NCI-H226 (cell line): Measurements from ENCODE around the gene TNFRSF1A.

Experiments
- DNase-seq: peaks from one replicate; pipeline ENCODE4 v3.0.0-alpha.2; 2015

TNFRSF1A gene

DNA sequence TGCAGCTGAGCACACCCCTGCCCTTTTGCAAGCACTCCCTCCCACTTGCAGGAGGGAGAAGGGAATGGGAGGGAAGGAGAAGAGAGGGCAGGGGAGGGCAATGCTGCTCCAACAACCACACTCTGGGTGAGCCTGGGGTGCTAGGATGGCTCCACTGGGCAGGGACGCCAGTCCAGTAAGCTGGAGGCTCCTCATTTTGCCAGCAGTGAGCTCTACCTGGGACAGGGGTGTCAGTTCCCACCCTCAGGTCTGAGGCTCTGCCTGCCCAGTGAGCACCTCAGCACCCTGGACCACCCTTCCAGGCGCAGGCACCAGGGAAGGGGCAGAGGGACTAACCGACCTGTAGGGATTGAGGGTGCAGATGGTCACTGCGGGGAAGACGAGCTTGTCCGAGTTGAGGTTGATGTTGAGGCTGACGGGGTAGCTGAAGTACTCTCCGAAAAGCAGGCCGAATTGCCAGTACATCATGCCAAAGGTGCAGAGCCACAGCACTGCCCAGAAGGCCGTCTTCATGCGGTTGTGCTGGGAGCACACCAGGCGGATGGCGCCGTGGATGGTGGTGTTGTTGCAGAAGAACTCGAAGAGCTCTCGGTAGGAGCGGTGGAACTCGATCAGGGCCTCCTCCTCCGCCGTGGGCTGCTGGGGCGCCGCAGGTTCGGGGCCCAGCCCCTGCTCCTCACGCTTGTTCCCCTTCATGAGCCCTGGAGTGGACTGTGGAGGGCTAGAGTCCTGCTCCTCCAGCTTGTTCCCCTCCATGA, 32.3 kb upstream of the TNFRSF1A start:
- DNase-seq = no peak

DNA sequence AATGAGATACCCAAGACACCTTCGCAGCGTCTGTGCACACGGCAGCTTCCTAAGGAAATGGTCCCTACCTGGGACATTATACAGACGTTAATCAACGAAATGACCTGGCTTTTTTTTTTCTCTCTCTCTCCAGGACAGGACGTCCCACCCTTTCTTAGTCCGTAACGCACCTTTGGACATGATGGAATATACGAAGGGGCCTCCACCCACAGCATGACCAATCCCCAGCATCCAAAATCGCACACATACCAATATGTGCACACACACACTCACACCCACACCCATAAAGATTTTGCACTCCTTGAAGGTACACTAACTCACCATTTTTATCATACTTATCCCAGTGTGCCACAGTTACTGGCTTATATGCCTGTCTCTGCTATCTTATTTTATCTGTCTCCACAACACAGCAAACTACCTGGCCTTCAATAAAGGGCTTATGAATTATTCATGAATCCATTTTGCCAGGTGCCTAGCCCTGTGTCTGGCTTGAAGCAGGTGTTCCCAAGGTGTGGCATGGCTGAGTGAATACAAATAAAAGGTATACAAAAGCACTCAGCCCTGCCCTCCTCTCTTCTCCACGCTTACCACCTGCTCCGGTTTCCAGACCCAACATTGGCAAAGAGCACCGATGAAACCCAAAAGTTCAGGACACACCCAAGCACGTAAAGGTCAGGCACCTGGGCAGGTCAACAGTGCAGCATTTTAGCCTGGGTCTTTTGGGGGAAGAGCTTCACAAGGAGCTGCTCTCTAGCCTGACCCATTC, 31.3 kb upstream of the TNFRSF1A start:
- no peak for DNase-seq

DNA sequence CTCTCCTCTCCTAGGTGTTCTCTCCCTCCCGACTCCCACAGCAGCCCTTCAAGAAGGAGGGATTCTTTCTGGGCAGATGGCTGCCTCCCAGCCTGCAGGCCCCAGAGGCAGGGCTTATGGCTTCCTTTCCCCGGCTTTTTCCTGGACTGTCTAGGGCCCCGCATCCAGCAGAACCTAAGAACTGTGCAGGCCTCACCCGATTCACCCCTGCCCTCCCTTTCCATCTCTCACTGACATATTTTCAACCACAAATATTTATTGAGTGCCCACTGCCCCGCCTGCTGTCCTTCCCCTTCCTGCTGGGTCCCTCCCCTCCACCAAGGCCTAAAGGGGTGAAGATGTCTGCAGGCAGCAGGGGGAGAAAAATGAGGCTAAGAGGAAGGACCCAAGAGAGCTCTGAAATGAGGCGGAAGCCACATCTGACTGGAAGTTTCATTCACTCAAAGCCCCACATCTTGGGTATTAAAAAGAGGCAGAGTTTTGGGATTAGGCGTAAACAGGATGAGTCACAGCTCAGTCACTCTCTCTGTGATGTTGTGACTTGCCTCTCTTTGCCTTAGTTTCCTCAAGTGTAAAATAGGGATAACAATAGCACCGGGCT, 30.6 kb upstream of the TNFRSF1A start:
- DNase-seq = peak; percentile 93

- peak; percentile 98 for DNase-seq
Observed at GRCh38 chr12:6370994-6371754, 29.3 kb upstream of the TNFRSF1A start.

- no peak for DNase-seq
Observed at GRCh38 chr12:6370576-6370935, 28.7 kb upstream of the TNFRSF1A start.

DNA sequence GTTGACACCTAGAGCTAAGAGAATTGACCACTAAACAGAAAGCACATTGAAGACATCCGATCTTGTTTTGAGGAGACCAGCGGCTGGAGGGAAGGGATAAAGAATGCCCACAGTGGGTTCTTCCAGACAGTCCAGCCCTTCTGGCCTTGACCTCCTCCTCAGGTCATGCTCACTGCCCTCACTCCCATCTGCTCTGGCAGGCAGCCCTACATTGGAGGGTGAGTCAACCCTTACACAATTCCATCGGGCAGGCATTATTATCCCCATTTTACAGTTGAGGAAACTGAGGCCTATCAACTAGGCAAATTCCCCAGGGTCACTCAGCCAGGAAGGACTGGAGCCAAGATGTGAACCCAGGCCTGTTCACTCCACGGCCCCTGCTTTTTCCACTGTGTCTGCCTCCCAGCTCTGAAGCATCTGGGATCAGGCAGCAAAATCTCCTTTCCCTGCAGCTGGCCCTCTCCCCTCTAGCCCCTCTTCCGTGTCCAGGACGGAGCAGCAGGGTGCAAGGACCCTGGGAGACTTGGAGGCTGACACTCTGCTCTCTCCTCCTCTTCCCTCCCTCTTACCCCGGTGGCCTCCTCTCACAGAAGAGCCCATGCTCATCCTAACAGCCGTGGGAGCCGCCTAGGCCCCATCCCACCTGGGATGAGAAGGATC, 28.2 kb upstream of the TNFRSF1A start:
- peak; percentile 39 for DNase-seq

DNA sequence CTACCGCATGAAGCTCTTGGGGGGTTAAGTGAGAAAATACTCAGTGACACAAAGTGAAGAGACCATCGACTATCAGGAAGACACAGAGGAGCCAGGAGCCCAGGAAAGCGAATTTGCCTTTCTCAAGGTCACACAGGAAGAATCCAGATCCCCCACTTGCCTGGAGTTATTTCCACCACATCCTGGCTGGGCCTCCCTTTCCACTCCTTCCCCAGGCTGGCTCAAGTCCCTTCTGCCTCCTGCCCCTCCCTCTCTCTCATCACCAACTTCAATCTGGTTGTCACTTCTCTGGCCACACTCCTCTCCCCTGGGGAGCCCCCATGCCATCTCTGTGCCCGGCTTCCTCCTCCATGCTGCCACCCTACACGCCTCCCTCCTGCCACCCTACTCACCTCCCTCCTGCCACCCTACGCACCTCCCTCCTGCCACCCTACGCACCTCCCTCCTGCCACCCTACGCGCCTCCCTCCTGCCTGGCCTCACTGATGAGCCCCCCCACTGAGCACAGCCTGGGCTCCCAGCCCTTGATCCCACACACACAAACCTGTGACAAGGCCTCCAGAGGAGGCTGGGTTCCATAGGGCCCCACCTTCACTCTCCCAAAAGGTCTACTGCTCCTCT, 27.1 kb upstream of the TNFRSF1A start:
- DNase-seq = no peak

- no peak for DNase-seq
Observed at GRCh38 chr12:6367969-6368892, 26.4 kb upstream of the TNFRSF1A start.

DNA sequence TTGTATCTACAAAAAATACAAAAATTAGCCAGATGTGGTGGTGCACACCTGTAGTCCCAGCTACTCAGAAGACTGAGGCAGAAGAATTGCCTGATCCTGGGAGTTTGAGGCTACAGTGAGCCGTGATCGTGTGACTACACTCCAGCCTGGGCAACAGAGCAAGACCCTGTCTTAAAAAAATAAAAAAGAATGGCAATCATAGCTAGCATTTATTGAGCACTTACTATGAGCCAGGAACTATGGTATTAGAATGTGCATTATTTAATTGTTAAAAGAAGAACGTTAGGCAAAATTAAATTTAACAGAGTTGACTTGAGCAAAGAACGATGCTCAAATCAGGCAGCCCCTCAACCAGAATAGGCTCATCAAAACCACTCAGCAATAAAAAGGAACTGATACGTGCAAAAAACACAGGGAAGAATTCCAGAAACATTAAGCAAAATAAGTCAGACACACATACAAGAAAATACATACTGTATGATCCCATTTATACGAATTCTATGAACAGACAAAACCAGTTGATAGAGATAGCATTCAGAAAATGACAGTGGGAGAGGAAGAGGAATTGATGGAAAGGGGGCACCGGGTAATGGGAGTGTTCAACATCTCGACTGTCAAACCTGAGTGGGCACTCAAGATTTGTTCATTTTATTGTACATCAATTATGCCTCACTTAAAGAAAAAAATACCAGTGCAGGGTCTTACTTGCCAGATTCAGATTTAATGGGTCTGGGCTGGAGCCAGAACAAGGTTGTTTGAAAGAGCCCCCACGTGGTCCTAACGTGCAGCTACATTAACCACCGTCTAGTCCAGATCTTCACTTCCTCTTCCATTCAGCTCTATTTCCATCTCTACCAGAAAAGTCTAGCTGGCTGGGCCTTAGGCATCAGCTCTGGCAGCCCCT, 25.4 kb upstream of the TNFRSF1A start:
- no peak for DNase-seq

DNA sequence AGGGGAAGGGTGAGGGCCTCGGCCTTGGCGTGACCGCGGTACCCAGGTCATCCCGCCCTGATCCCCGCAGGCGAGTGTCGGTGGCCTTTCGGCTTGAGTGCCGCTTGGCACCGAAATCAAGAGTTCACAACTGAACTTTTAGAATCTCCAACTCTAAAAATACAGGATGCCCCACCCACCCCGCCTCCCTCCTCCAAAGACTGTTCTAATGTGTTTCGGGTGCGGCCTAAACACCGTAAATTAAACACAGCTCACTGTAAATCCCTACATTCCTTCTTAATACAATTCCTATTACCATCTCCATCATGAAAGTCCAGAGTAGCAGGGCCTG, 22.1 kb upstream of the TNFRSF1A start:
- no peak for DNase-seq

- peak; percentile 45 for DNase-seq
Observed at GRCh38 chr12:6363330-6364043, 21.6 kb upstream of the TNFRSF1A start.

DNA sequence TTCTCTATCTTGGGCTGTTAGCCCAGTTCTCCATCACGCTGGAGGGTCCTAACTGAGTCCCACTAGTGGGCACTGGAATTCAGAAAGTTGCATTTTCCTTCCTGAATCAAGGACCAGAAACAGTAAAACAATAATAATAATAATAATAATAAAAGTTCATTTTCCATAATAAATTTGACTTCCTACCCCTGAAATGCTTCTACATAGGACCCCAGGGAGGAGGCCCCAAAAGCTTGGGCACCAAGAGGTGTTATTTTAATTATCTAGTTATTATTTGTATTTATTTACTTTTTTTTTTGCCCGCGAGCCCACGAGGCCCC, 21.1 kb upstream of the TNFRSF1A start:
- DNase-seq = no peak

DNA sequence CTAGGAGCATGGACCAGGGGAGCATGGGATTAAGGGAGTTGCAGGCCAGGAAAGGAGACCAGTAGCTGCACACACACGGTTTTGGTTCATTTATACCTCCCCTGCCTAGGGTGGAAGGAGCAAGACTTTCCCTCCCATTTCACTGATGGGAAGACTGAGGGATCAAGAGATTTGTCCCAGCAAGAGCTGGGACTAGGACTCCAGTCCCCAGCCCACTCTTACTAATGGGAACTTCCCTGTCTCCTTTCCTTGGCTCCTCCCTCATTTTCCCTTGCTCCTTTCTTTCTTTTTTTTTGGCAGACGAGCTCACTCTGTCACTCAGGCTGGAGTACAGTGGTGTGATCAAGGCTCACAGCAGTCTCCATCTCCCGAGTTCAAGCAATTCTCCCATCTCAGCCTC, 20.5 kb upstream of the TNFRSF1A start:
- no peak for DNase-seq

- DNase-seq = peak; percentile 98
Observed at GRCh38 chr12:6361834-6362233, 20.0 kb upstream of the TNFRSF1A start.

GRCh38 chr12:6360578-6361490, 19.0 kb upstream of the TNFRSF1A start:
- no peak for DNase-seq

- no peak for DNase-seq
Observed at GRCh38 chr12:6360080-6360571, 18.2 kb upstream of the TNFRSF1A start.

GRCh38 chr12:6358881-6359280, 17.0 kb upstream of the TNFRSF1A start:
- no peak for DNase-seq

- no peak for DNase-seq
Observed at GRCh38 chr12:6356374-6356820, 14.5 kb upstream of the TNFRSF1A start.
